Adrenal gland (tissue), 5 donors: Measurements from ENCODE around the gene HES7.

ENCODE experiments used
- POLR2A ChIP-seq, 2 donors: fragments of 450-650 bp; IDR thresholded peaks; one replicate each; pipeline ENCODE4 v1.6.1; 2017; ENCODE audit warnings: antibody characterized with exemption in 2 of 2, mild to moderate bottlenecking in 2 of 2, moderate library complexity in 1 of 2
- TF ChIP-seq, protein P1 (sequence below), 6 experiments: fragments of 450-650 bp in 4 of 6; fragments of 200-600 bp in 2 of 6; sonication (generic) in 1 of 6; IDR thresholded peaks; 1 replicate in 5 of 6; 2 replicates in 1 of 6; pipeline versions ENCODE4 v1.5.1 to v1.8.0; 2016 to 2021; ENCODE audit warnings: antibody characterized with exemption in 6 of 6, mild to moderate bottlenecking in 2 of 6, moderate library complexity in 1 of 6
- donor health status: DM: no; HTN: no; CAD: no.

DNA sequence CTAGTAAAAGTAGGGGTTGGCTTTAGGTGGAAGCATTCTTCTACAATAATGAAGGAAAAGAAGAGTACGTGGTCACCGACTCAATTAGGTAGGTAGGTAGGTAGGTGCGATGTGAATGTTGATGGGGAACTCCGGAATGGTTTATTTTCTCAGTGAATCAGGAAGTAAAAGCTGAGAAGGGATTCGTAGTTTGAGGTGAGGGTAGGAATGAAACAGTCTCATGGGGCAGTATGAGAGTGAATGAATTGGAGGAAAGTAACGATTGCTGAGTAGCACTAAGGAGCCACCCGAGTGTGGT, 14.4 kb upstream of the HES7 start:
- TF ChIP-seq, protein P1, sequence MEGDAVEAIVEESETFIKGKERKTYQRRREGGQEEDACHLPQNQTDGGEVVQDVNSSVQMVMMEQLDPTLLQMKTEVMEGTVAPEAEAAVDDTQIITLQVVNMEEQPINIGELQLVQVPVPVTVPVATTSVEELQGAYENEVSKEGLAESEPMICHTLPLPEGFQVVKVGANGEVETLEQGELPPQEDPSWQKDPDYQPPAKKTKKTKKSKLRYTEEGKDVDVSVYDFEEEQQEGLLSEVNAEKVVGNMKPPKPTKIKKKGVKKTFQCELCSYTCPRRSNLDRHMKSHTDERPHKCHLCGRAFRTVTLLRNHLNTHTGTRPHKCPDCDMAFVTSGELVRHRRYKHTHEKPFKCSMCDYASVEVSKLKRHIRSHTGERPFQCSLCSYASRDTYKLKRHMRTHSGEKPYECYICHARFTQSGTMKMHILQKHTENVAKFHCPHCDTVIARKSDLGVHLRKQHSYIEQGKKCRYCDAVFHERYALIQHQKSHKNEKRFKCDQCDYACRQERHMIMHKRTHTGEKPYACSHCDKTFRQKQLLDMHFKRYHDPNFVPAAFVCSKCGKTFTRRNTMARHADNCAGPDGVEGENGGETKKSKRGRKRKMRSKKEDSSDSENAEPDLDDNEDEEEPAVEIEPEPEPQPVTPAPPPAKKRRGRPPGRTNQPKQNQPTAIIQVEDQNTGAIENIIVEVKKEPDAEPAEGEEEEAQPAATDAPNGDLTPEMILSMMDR (IDR thresholded peaks at IDR 0.05): no peak
- TF ChIP-seq POLR2A (IDR thresholded peaks at IDR 0.05): no peak
